Lung (tissue), 12 donors: ENCODE results near the gene PGM3. TPM values are rescaled to one million over a fixed set of nuclear protein-coding genes. Genes with fewer than 3 reads are reported as not detected.

Source experiments
- ATAC-seq: fragments of 200-7000 bp; cut with Tn5 transposase; one replicate; pipeline ENCODE4 v1.9.1; 2020; ENCODE audit warnings: moderate number of reproducible peaks; ENCODE audit not compliant: insufficient read depth, low FRiP score
- DNase-seq, 3 donors: peaks; one replicate each; pipeline ENCODE4 v3.0.0-alpha.2; 2013 to 2017
- H3K27ac ChIP-seq, 2 donors: one replicate each; pipeline ENCODE4 v1.5.1; 2013; ENCODE audit warnings: mild to moderate bottlenecking in 2 of 2, moderate library complexity in 2 of 2, control low read depth in 1 of 2, inconsistent platforms in 1 of 2, low read depth in 1 of 2, low read length in 1 of 2
- H3K27me3 ChIP-seq, 3 donors: one replicate each; pipeline ENCODE4 v1.5.1; 2013; ENCODE audit warnings: low read length in 2 of 3; ENCODE audit not compliant: control insufficient read depth in 3 of 3, insufficient read depth in 3 of 3
- H3K36me3 ChIP-seq, 4 donors: one replicate each; pipeline ENCODE4 v1.5.1; 2013; ENCODE audit warnings: low read length in 4 of 4, mild to moderate bottlenecking in 1 of 4, moderate library complexity in 1 of 4; ENCODE audit not compliant: control insufficient read depth in 4 of 4, insufficient read depth in 4 of 4
- H3K4me1 ChIP-seq, 5 donors: one replicate each; pipeline ENCODE4 v1.5.1; 2013; ENCODE audit warnings: low read length in 5 of 5, mild to moderate bottlenecking in 2 of 5, moderate library complexity in 1 of 5; ENCODE audit not compliant: control insufficient read depth in 5 of 5, insufficient read depth in 5 of 5
- H3K4me3 ChIP-seq: one replicate; pipeline ENCODE4 v1.5.1; 2013; ENCODE audit warnings: mild to moderate bottlenecking, control low read depth, moderate library complexity
- H3K9ac ChIP-seq, 2 donors: one replicate each; pipeline ENCODE4 v1.5.1; 2013; ENCODE audit warnings: low read length in 2 of 2, control low read depth in 1 of 2; ENCODE audit not compliant: insufficient read depth in 1 of 2
- H3K9me3 ChIP-seq, 4 donors: one replicate each; pipeline ENCODE4 v1.5.1; 2013; ENCODE audit warnings: low read length in 3 of 4, mild to moderate bottlenecking in 1 of 4, moderate library complexity in 1 of 4; ENCODE audit not compliant: control insufficient read depth in 4 of 4, insufficient read depth in 3 of 4
- CTCF ChIP-seq: IDR thresholded peaks from 2 replicates; pipeline ENCODE4 v1.5.1; 2012; ENCODE audit warnings: mild to moderate bottlenecking; ENCODE audit errors: control extremely low read depth, extremely low read depth
- WGBS, 2 donors: extraction: QIAGEN DNeasy Blood & Tissue Kit; methylation state at CpG; one replicate each; pipeline ENCODE4 v1.1.7; 2013; 5-methylcytosine and 5-hydroxymethylcytosine counted together
- polyA plus RNA-seq, 2 donors: library from polyadenylated mRNA; stranded (reverse); fragments of 200-250 nt; gene quantifications; one replicate each; pipeline ENCODE4 v1.2.1, GENCODE V29; 2013
- total RNA-seq, 2 donors: library from RNA; depleted of rRNA in 1 of 2; stranded (reverse); fragments of >200 nt in 1 of 2; gene quantifications; one replicate each; pipeline ENCODE4 v1.2.1, GENCODE V29; 2014 to 2021
- donor health status: control.
- donor health status: control.
- donor health status: Bipolar disorder and iron deficiency.
- donor health status: healthy.
- donor health status: DM: yes; HTN: yes; CAD: no.

The PGM3 gene
- total and polyA plus RNA-seq, 4 donors, result 10.0 to 57.9 (median 30.3) TPM

- no peak for DNase-seq
- no peak overlapping the region for H3K4me3 ChIP-seq
Measured at GRCh38 chr6:83216806-83217205, 23.7 kb upstream of the PGM3 start.

GRCh38 chr6:83215131-83216047 is 22.3 kb upstream of the PGM3 start:
- peak; percentile 72 for TF ChIP-seq CTCF
- Histone ChIP-seq H3K36me3 (no peaks in the 10 kb centered on the region), H3K27me3 (peaks cover 0 to 3% (median 0%) of the 10 kb centered on the region in 3 donors), H3K4me1 (peaks cover 0 to 20% (median 0%) of the 10 kb centered on the region in 5 donors), H3K27ac (no peak overlapping the region), H3K9me3 (no peaks in the 10 kb centered on the region), H3K4me3 (no peak overlapping the region), H3K9ac (no peak overlapping the region)
- peak; percentile 76 to 89 (median 86) for DNase-seq
- 35 to 40% methylated on average over 7 of the region's 7 CpGs for WGBS, 2 donors
- peak; percentile 74 for ATAC-seq

More at GRCh38 chr6:83216806-83217205, 23.7 kb upstream of the PGM3 start:
- peaks cover 0 to 3% (median 0%) of the 10 kb centered on the region in 3 donors for H3K27me3 ChIP-seq
- peaks cover 0 to 20% (median 0%) of the 10 kb centered on the region in 5 donors for H3K4me1 ChIP-seq
- no peaks in the 10 kb centered on the region for H3K9me3 ChIP-seq
- no peaks in the 10 kb centered on the region for H3K36me3 ChIP-seq
- no peak overlapping the region for H3K27ac ChIP-seq
- ATAC-seq, result no peak
- no peak overlapping the region for H3K9ac ChIP-seq
- no peak for TF ChIP-seq CTCF

- Histone ChIP-seq H3K4me1 (no peaks in the 10 kb centered on the region), H3K4me3 (no peak overlapping the region), H3K36me3 (no peaks in the 10 kb centered on the region), H3K9ac (no peak overlapping the region), H3K27me3 (no peaks in the 10 kb centered on the region), H3K9me3 (no peaks in the 10 kb centered on the region), H3K27ac (no peak overlapping the region)
- TF ChIP-seq CTCF, result no peak
- ATAC-seq (no peak), DNase-seq (no peak)
- 76 to 84% methylated on average over 4 of the region's 4 CpGs for WGBS, 2 donors
Measured at GRCh38 chr6:83202031-83202430, 9.0 kb upstream of the PGM3 start.
